Activated naive CD8-positive, alpha-beta T cell treated with anti-CD3 and anti-CD28 coated beads, Interleukin-2, amount 50 U/mL, for 16 hours (primary cell): ENCODE results near the gene THOC1.

Source experiments
- DNase-seq: peaks from one replicate; pipeline ENCODE4 v3.0.0-alpha.2; 2020; ENCODE audit warnings: low read depth, low spot score

The THOC1 gene

GRCh38 chr18:215448-216010 lies 52.3 kb downstream of the THOC1 start:
- DNase-seq = no peak

- DNase-seq = no peak
These were observed 53.9 kb downstream of the THOC1 start for GRCh38 chr18:213966-214365.

- DNase-seq = no peak
These were observed 54.3 kb downstream of the THOC1 start for GRCh38 chr18:213505-213904.

GRCh38 chr18:212780-213179 lies 55.1 kb downstream of the THOC1 start:
- no peak for DNase-seq

GRCh38 chr18:211582-211981 lies 56.3 kb downstream of the THOC1 start:
- DNase-seq = no peak

GRCh38 chr18:210733-211132 lies 57.1 kb downstream of the THOC1 start:
- no peak for DNase-seq

GRCh38 chr18:210075-210474 lies 57.8 kb downstream of the THOC1 start:
- no peak for DNase-seq

GRCh38 chr18:199768-200167 lies 68.1 kb downstream of the THOC1 start:
- DNase-seq = no peak

- DNase-seq = no peak
These were observed 68.6 kb downstream of the THOC1 start for GRCh38 chr18:199214-199613.

GRCh38 chr18:195651-196050 lies 72.2 kb downstream of the THOC1 start:
- DNase-seq = no peak

GRCh38 chr18:192801-193200 lies 75.0 kb downstream of the THOC1 start:
- DNase-seq = no peak

GRCh38 chr18:191725-192124 lies 76.1 kb downstream of the THOC1 start:
- no peak for DNase-seq

- no peak for DNase-seq
These were observed 78.6 kb downstream of the THOC1 start for GRCh38 chr18:189254-189653.

- no peak for DNase-seq
These were observed 84.1 kb downstream of the THOC1 start for GRCh38 chr18:183769-184168.

- no peak for DNase-seq
These were observed 86.1 kb downstream of the THOC1 start for GRCh38 chr18:181711-182110.

GRCh38 chr18:179499-179898 lies 88.3 kb downstream of the THOC1 start:
- DNase-seq = no peak

- no peak for DNase-seq
These were observed 95.5 kb downstream of the THOC1 start for GRCh38 chr18:172361-172760.
